GM12878 (cell line): ENCODE measurements around the gene FXYD6. TPM values are rescaled to one million over a fixed set of nuclear protein-coding genes. Genes with fewer than 3 reads are reported as not detected.

Experiments used
- ATAC-seq: fragments of 200-7000 bp; cut with Tn5 transposase; 3 replicates; pipeline ENCODE4 v1.9.1; 2020; ENCODE audit warnings: mild to moderate bottlenecking, moderate library complexity
- BruUV-seq: library from RNA; stranded (reverse); fragments of 400-500 nt; replicated peaks from 2 replicates; lab custom pipeline; 2021; lab: Mats Ljungman, UMichigan
- CTCF ChIA-PET: fragments of 300-600 bp; sonication (Branson Sonifier 250); formaldehyde crosslinking; extraction: SDS; loops from one replicate; lab custom pipeline; 2021; ENCODE audit warnings: inconsistent platforms; lab: Yijun Ruan, JAX
- POLR2A ChIA-PET: fragments of 350-600 bp; formaldehyde crosslinking; extraction: SDS; loops from one replicate; lab custom pipeline; 2021; ENCODE audit warnings: inconsistent platforms; lab: Charles Lee
- RAD21 ChIA-PET: fragments of 300-600 bp; sonication (Branson Sonifier 250); formaldehyde crosslinking; loops from one replicate; lab custom pipeline; 2023; ENCODE audit warnings: antibody characterized with exemption; ENCODE audit not compliant: unreplicated experiment; lab: Charles Lee
- SMC1A ChIA-PET: fragments of 300-600 bp; sonication (Branson Sonifier 250); formaldehyde crosslinking; loops from one replicate; lab custom pipeline; 2023; ENCODE audit not compliant: unreplicated experiment, uncharacterized antibody; lab: Charles Lee
- DNase-seq: peaks from one replicate; pipeline ENCODE4 v3.0.0-alpha.2; 2011; ENCODE audit warnings: low read depth, low spot score
- FAIRE-seq: peaks from 3 replicates; lab custom pipeline; 2011; peaks lifted over from hg19 to GRCh38; lab: Jason Lieb, UNC
- H2AFZ ChIP-seq: 2 replicates; pipeline ENCODE4 v1.6.0; 2011; ENCODE audit warnings: low read depth, low read length, control low read depth; ENCODE audit not compliant: control insufficient read depth
- H3K27ac ChIP-seq: 2 replicates; pipeline ENCODE4 v1.5.1; 2011; ENCODE audit warnings: control low read depth; ENCODE audit not compliant: control insufficient read depth, insufficient read depth
- H3K27me3 ChIP-seq, 2 experiments: replicated peaks in 1 of 2; 2 replicates each; pipeline versions ENCODE4 v1.6.0 to v1.6.1; 2011; ENCODE audit warnings: low read length in 1 of 2; ENCODE audit not compliant: control insufficient read depth in 2 of 2, insufficient read depth in 2 of 2
- H3K36me3 ChIP-seq, 2 experiments: 2 replicates each; pipeline ENCODE4 v1.5.1; 2011; ENCODE audit warnings: low read length in 1 of 2; ENCODE audit not compliant: control insufficient read depth in 2 of 2, insufficient read depth in 2 of 2
- H3K4me1 ChIP-seq: 2 replicates; pipeline ENCODE4 v1.6.1; 2011; ENCODE audit warnings: mild to moderate bottlenecking, low read length, moderate library complexity, mixed read lengths; ENCODE audit not compliant: control insufficient read depth, insufficient read depth
- H3K4me2 ChIP-seq: 2 replicates; pipeline ENCODE4 v1.6.0; 2011; ENCODE audit warnings: control low read depth; ENCODE audit not compliant: control insufficient read depth, insufficient read depth
- H3K4me3 ChIP-seq: fragments of 200-600 bp; sonication (generic); 2 replicates; pipeline ENCODE4 v1.5.1; 2016
- H3K79me2 ChIP-seq: 2 replicates; pipeline ENCODE4 v1.6.0; 2011; ENCODE audit warnings: low read length; ENCODE audit not compliant: control insufficient read depth, insufficient read depth
- H3K9ac ChIP-seq: 2 replicates; pipeline ENCODE4 v1.8.0; 2011; ENCODE audit warnings: low read length, control low read depth, mixed read lengths; ENCODE audit not compliant: control insufficient read depth, insufficient read depth
- H3K9me3 ChIP-seq: replicated peaks from 3 replicates; pipeline ENCODE4 v1.5.1; 2011; ENCODE audit warnings: mild to moderate bottlenecking, low read length; ENCODE audit not compliant: control insufficient read depth, insufficient read depth
- H4K20me1 ChIP-seq: 2 replicates; pipeline ENCODE4 v1.6.0; 2011; ENCODE audit not compliant: control insufficient read depth, insufficient read depth
- HDAC2 ChIP-seq: fragments of 200-600 bp; sonication (generic); IDR thresholded peaks from 2 replicates; pipeline ENCODE4 v1.6.1; 2017
- HDAC6 ChIP-seq: fragments of 200-600 bp; sonication (generic); IDR thresholded peaks from one replicate; pipeline ENCODE4 v1.8.0; 2017; ENCODE audit warnings: antibody characterized with exemption; ENCODE audit not compliant: unreplicated experiment
- MYB ChIP-seq: fragments of 150-350 bp; IDR thresholded peaks from 2 replicates; pipeline ENCODE4 v1.6.1; 2014; ENCODE audit warnings: mild to moderate bottlenecking, low read depth, low read length, borderline replicate concordance
- PAX8 ChIP-seq: fragments of 450-650 bp; IDR thresholded peaks from 2 replicates; pipeline ENCODE4 v1.6.1; 2017; ENCODE audit warnings: mild to moderate bottlenecking, moderate library complexity
- POU2F2 ChIP-seq: IDR thresholded peaks from 3 replicates; pipeline ENCODE4 v1.6.1; 2011; ENCODE audit warnings: low read depth, mild to moderate bottlenecking, low read length, borderline replicate concordance
- RCOR1 ChIP-seq: conservative IDR thresholded peaks from 2 replicates; pipeline ENCODE4 v1.6.1; 2012; ENCODE audit warnings: low read depth, low read length, improper control_type of control experiment
- STAT3 ChIP-seq: IDR thresholded peaks from 2 replicates; pipeline ENCODE4 v1.6.1; 2011; ENCODE audit warnings: low read depth, low read length, improper control_type of control experiment
- TBL1XR1 ChIP-seq: IDR thresholded peaks from 2 replicates; pipeline ENCODE4 v1.6.1; 2012; ENCODE audit warnings: low read depth, low read length, improper control_type of control experiment
- YBX1 ChIP-seq: fragments of 450-650 bp; IDR thresholded peaks from 2 replicates; pipeline ENCODE4 v1.6.1; 2016; ENCODE audit warnings: antibody characterized with exemption
- ZNF207 ChIP-seq: fragments of 450-650 bp; IDR thresholded peaks from 2 replicates; pipeline ENCODE4 v1.6.1; 2014; ENCODE audit warnings: antibody characterized with exemption, mild to moderate bottlenecking, borderline replicate concordance
- ZSCAN29 ChIP-seq: fragments of 450-650 bp; IDR thresholded peaks from 2 replicates; pipeline ENCODE4 v1.6.1; 2017; ENCODE audit warnings: mild to moderate bottlenecking, moderate library complexity
- ZZZ3 ChIP-seq: IDR thresholded peaks from 2 replicates; pipeline ENCODE4 v1.6.1; 2011; ENCODE audit warnings: low read depth; ENCODE audit not compliant: control insufficient read depth, insufficient read length
- WGBS: methylation state at CpG from one replicate; pipeline ENCODE4 v1.1.6; 2016; ENCODE audit warnings: low lambda C conversion rate; ENCODE audit not compliant: insufficient replicate concordance, insufficient coverage; ENCODE audit errors: missing lambda C conversion rate; 5-methylcytosine and 5-hydroxymethylcytosine counted together
- in situ Hi-C: fragments of 300-500 bp; cut with MboI; formaldehyde crosslinking; loops from 9 replicates; pipeline ENCODE4 v1.14.3; 2018; ENCODE audit warnings: mixed read lengths
- intact Hi-C: fragments of 100-400 bp; cut with micrococcal nuclease; formaldehyde crosslinking; loops from one replicate; pipeline ENCODE4 v1.14.2; 2022; ENCODE audit not compliant: unreplicated experiment
- polyA plus RNA-seq, 11 experiments: library from polyadenylated mRNA; depleted of rRNA in 4 of 11; unstranded in 6 of 11; stranded (reverse) in 5 of 11; fragments of >200 nt; fragmentation: Nextera tagmentation in 4 of 11; fragmentation: Illumina TruSeq in 1 of 11; extraction: Ambion mirVana in 4 of 11; extraction: Trizol in 1 of 11; gene quantifications; 1 replicate in 1 of 11; 2 replicates in 10 of 11; pipeline versions ENCODE4 v1.2.1 to v1.2.3, GENCODE V29; 2011 to 2016; ENCODE audit warnings: inconsistent platforms in 2 of 11, missing spikeins in 2 of 11, low read depth in 1 of 11
- total RNA-seq, 4 experiments: library from RNA; depleted of rRNA in 3 of 4; stranded (reverse); fragments of >200 nt in 3 of 4; fragmentation: Illumina TruSeq in 1 of 4; extraction: Trizol in 1 of 4; gene quantifications; 2 replicates each; pipeline versions ENCODE4 v1.2.1 to v1.2.3, GENCODE V29; 2013 to 2021
- TF ChIP-seq, protein P1 (sequence below): fragments of 450-650 bp; formaldehyde crosslinking; IDR thresholded peaks from 2 replicates; pipeline ENCODE4 v1.4.0; 2020; ENCODE audit warnings: mild to moderate bottlenecking, moderate library complexity
- TF ChIP-seq, protein P2 (sequence below): fragments of 450-650 bp; IDR thresholded peaks from 2 replicates; pipeline ENCODE4 v1.6.1; 2017; ENCODE audit warnings: low read depth, mild to moderate bottlenecking, moderate library complexity
- TF ChIP-seq, protein P3 (sequence below): fragments of 450-650 bp; IDR thresholded peaks from 2 replicates; pipeline ENCODE4 v1.6.1; 2017; ENCODE audit warnings: mild to moderate bottlenecking

Gene FXYD6
- total and polyA plus RNA-seq, 10 of the 15 experiments (the other 5 are each of a cell fraction or from before 2014, with no cell fraction given), result 0.09 to 2.0 (median 0.23) TPM; not detected in 2

DNA sequence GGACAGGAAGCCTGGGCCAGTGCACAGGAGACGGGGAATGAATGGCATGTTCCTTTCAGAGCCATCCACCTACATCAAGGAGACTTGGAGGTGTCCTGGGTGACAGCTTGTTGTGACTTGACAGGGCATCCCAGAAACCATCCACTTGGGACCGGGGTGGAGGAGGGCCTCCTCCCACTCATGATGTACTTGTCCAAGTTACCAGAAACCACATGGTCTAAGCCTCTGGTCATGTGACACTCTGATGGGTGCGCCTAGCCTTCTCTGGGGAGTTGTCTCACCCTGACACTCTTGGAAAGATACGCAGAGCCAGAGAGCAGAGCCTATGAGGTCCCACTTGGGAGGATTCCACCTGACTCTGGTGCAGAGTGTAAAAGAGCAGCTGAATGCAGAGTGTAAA, 21.6 kb upstream of the FXYD6 start:
- no TSS peak for BruUV-seq

More for the DNA sequence above, 21.6 kb upstream of the FXYD6 start:
- ATAC-seq, result no peak
- intact Hi-C loops (no loop called here), in situ Hi-C loops (no loop called here)
- RAD21 ChIA-PET, result no interaction called here
- Histone ChIP-seq H4K20me1 (no peaks in the 10 kb centered on the region), H3K9ac (no peak overlapping the region), H3K4me1 (peaks cover 4% of the 10 kb centered on the region), H3K36me3 (no peaks in the 10 kb centered on the region), H3K4me3 (no peak overlapping the region), H3K27ac (no peak overlapping the region), H3K4me2 (no peak overlapping the region), H3K27me3 (no peaks in the 10 kb centered on the region), H3K9me3 (no peaks in the 10 kb centered on the region), H3K79me2 (no peaks in the 10 kb centered on the region), H2AFZ (no peak overlapping the region)
- SMC1A ChIA-PET, result interaction anchor here (1.1 to 2.6 kb wide), 5 partner anchors 8 to 90 kb away, joined by 3 to 8 read pairs (median 5); partner anchors contain the start of gene FXYD2
- POLR2A ChIA-PET, result no interaction called here
- no peak for TF ChIP-seq RCOR1
- TF ChIP-seq TBL1XR1, result no peak
- TF ChIP-seq PAX8, result no peak
- no peak for TF ChIP-seq MYB
- no peak for TF ChIP-seq HDAC2
- no peak for TF ChIP-seq ZZZ3
- TF ChIP-seq, protein P1, sequence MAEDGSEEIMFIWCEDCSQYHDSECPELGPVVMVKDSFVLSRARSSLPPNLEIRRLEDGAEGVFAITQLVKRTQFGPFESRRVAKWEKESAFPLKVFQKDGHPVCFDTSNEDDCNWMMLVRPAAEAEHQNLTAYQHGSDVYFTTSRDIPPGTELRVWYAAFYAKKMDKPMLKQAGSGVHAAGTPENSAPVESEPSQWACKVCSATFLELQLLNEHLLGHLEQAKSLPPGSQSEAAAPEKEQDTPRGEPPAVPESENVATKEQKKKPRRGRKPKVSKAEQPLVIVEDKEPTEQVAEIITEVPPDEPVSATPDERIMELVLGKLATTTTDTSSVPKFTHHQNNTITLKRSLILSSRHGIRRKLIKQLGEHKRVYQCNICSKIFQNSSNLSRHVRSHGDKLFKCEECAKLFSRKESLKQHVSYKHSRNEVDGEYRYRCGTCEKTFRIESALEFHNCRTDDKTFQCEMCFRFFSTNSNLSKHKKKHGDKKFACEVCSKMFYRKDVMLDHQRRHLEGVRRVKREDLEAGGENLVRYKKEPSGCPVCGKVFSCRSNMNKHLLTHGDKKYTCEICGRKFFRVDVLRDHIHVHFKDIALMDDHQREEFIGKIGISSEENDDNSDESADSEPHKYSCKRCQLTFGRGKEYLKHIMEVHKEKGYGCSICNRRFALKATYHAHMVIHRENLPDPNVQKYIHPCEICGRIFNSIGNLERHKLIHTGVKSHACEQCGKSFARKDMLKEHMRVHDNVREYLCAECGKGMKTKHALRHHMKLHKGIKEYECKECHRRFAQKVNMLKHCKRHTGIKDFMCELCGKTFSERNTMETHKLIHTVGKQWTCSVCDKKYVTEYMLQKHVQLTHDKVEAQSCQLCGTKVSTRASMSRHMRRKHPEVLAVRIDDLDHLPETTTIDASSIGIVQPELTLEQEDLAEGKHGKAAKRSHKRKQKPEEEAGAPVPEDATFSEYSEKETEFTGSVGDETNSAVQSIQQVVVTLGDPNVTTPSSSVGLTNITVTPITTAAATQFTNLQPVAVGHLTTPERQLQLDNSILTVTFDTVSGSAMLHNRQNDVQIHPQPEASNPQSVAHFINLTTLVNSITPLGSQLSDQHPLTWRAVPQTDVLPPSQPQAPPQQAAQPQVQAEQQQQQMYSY (CRISPR knock-in tag), result no peak
- no peak for TF ChIP-seq POU2F2
- no peak for TF ChIP-seq YBX1
- TF ChIP-seq ZSCAN29, result no peak
- TF ChIP-seq, protein P2, sequence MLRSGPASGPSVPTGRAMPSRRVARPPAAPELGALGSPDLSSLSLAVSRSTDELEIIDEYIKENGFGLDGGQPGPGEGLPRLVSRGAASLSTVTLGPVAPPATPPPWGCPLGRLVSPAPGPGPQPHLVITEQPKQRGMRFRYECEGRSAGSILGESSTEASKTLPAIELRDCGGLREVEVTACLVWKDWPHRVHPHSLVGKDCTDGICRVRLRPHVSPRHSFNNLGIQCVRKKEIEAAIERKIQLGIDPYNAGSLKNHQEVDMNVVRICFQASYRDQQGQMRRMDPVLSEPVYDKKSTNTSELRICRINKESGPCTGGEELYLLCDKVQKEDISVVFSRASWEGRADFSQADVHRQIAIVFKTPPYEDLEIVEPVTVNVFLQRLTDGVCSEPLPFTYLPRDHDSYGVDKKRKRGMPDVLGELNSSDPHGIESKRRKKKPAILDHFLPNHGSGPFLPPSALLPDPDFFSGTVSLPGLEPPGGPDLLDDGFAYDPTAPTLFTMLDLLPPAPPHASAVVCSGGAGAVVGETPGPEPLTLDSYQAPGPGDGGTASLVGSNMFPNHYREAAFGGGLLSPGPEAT, result no peak
- no peak for TF ChIP-seq HDAC6
- TF ChIP-seq, protein P3, sequence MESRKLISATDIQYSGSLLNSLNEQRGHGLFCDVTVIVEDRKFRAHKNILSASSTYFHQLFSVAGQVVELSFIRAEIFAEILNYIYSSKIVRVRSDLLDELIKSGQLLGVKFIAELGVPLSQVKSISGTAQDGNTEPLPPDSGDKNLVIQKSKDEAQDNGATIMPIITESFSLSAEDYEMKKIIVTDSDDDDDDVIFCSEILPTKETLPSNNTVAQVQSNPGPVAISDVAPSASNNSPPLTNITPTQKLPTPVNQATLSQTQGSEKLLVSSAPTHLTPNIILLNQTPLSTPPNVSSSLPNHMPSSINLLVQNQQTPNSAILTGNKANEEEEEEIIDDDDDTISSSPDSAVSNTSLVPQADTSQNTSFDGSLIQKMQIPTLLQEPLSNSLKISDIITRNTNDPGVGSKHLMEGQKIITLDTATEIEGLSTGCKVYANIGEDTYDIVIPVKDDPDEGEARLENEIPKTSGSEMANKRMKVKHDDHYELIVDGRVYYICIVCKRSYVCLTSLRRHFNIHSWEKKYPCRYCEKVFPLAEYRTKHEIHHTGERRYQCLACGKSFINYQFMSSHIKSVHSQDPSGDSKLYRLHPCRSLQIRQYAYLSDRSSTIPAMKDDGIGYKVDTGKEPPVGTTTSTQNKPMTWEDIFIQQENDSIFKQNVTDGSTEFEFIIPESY, result no peak
- TF ChIP-seq STAT3, result no peak
- TF ChIP-seq ZNF207, result no peak
- FAIRE-seq, result no peak
- no peak for DNase-seq
- WGBS, result 47% methylated on average over 4 of the region's 4 CpGs
- CTCF ChIA-PET, result interaction anchor here (1.1 to 1.3 kb wide), 2 partner anchors 49 kb away, joined by 3 to 4 read pairs; no protein-coding TSS in a partner anchor
